LoVo (cell line): ENCODE data around the gene GP9.
"Not testable (repeated sequence)": the region's sequence is repeated elsewhere in the genome, so short reads cannot be mapped to it uniquely, and the experiment has no call there.

Experiments used
- DNase-seq: peaks from one replicate; pipeline ENCODE4 v3.0.0-alpha.2; 2016; ENCODE audit warnings: low spot score

The GP9 gene

DNA sequence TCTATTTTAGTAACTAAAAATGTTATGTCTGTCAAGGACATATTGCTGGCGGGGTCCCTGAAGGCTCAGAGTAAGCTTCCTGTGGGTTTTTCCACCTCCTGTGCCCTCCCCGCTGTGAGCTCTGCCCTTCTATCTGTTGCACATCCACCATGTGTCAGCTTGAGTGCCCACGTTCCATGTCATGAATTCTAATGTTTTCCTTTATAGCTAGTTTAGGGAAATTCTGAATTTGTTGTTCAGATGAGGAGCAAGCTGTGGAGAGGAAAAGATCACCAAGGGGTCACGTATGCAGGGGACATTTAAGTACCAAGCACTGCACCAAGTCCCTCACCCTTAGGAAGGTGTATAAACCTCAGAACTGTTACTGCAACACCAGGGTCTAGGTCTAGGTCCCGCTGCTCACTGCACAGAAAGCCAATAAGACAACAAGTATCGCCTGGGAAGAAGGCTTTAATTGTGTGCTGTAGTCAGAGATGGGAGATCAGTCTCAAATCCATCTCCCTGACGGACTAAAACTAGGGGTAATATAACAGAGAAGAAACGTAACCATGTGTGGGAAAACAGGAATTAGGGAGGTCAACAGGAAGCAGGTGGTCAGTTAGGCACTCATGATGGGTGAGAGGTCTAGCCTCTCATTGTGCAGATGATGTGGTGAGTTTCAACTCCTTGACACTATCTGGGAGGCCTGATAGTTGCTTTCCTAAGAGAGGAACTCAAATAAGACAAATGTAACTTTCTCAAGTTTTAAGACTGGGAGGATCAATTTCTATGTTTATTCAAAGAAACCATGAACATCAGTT, 9.7 kb downstream of the GP9 start:
- DNase-seq, result no peak

DNA sequence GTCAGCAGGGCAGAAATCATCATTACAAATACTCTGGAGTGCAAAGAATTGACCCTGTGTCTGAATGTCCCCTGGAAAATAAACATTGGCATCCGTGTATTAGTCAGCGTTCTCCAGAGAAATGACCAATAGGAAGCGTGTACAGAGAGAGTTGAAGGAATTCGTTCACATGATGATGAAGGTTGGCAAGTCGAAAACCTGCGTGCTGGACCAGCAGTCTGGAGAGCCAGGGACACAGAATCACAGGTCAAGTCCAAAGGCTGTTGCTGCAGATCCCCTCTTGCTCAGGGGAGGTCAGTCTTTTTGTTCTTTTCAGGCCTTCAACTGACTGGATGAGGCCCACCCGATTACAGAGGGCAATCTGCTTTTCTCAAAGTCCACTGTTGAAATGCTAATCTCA, 16.6 kb downstream of the GP9 start:
- no peak for DNase-seq

DNA sequence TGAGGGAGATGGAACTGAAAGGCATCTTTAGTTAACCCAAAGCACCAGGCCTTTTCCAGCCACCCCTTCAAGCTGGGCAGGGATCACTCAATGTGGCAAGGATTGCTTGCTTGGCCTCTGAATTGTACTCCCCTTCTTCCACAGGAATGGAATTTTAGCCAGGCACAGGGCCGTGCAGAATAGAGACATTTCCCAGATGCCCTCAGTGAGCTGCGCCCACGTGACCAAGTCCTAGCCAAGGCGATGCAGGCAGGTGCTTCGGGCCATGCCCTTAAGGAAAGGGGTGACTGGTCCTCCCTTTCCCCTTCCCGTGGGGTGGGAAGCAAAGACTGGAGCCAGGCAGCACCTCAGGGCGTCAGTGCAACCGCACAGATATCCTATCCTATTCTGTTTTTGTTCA, 17.9 kb downstream of the GP9 start:
- no peak for DNase-seq

DNA sequence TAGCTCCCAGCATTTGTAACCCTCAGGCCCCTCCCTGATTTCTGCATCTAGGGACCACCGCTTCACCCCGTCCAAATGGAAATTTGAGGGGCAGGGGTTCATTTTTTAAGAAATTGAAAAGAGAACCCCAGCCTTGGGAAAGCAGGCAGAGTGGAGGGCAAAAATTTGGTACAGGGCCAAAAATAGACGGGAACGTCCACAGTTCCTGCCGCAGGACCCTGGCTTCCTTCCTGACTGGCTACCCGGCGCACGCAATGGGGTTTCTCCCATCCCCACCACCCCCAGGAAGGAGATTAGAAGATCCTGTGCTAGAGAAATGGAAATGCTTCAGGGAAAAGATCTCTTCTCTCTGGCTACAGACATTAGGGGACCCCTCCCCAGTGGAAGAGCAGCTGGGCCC, 20.9 kb downstream of the GP9 start:
- no peak for DNase-seq

DNA sequence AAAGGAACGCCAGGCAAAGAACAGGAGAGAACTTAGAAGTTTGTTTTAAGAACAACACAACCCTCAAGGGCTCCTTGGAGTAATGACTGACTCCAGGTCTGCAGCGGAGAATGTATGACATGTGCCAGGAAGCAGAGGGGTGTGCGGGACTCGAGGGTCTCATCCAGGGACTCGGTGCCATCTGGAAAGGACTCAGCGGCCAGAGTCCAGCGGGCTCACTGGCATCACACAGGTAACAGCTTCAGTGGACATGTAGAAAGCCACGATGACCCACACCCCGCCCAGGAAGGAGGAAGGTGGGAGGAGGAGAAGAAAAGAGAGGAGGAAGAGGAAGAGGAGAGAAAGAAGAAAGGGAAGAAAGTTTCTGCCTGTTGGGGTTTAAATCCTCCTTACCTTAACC, 21.4 kb downstream of the GP9 start:
- DNase-seq, result no peak

DNA sequence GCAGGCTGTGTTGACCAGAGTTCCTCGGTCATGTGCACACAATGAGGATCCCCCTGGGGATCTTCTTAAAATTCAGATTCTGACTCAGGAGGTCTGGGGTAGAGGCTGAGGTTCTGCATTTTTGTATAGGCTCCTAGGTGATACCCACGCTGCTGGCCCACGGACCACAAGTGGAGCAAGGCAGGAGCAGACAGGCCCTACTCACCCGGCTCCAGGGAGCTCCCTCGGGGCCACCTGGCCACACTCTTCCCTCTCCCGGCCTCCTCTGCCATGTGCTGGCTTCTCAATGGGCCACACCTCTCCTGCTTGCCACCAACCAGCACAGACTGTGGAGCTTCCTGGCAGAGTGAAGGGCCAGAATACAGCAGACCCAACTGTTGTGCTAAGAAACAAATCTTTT, 23.9 kb downstream of the GP9 start:
- no peak for DNase-seq

DNA sequence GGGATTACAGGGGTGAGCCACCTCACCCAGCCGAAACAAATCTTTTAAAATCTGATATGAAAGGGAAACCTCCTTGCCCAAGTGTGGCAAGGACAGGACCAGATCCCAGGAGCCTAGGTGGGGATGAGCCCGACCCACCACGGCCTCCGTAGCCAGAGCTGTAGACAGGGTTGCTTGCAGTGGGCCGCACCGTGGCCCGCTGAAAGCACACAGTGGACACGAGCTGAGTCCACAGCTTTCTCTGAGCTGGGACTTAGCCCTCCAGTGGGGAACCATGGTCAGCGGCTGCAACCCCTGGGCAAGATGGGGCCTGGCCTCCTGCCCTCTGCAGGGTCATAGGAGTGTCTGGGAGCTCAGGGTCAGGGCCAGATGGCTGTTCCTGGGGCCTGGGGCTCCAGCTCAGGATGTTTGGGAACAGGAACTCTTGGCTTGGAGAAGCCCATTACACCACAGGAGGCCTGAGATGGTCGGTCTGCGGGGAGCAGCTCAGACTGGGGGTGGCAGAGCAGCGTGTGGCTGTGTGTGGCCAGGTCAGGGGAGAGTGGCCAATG, 24.7 kb downstream of the GP9 start:
- no peak for DNase-seq

DNA sequence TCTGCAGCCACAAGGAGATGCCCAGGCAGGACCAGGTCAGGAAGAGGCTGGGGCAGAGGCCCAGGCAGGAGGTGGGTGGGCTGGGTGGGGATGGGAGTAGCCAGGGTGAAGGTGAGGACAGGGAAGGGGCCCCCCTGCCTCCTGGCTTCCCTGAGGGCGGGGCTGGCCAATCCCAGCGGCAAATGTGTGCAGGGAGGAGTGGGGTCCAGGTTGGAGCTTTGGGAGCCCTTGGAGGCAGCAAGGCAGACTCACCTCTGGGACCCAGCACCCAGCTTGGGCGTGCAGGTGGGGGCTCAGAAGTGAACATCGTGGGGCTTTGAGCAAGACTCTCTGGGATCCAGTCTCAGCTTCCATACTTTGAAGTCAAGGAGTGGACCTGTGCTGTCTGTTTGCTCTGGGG, 25.2 kb downstream of the GP9 start:
- no peak for DNase-seq

DNA sequence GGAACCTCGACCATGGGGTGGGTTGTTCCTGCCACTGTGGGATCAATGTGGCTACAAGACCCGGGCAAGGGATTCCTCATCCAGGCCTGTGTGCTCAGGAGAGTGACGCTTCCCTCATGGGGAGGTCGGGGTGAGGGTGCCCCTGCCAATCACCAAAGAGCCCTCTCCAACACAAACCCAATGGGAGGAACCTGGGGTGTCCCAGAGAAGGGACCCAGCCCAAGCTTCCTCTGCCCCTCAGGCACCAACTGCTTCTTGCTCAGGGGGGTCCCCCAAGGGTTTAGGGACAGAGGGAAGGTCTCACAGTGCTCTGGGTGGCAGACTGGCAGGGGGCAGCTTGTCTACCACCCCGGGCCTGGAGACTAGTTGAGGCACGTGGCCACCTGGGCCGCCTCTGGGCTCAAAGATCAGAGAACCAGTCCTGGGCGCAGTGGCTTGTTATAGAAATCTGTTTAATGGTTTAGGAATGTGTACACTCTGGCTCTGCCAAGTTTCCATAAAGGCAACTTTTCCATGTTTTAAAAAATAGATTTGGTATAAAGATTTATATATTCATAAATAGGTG, 26.6 kb downstream of the GP9 start:
- DNase-seq, result no peak

DNA sequence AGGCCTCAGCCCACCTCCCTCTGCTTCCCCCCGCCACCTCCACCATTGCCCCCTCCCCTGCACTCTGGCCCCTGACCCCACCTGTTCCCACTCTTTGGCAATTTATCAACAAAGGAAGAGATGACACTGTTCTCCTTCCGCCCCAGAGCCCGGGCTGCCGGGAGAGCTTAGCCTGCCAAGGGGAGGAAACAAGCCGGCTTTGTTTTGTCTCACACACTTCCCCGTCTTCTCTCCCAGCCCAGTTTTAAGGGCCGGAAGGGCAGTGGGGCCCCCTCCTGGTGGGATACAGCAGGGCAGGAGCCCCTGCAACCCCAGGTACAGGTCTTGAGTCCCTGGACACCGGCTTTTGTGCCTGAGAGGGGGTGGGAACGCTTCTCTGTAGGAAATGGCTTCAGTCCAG, 27.3 kb downstream of the GP9 start:
- not testable (repeated sequence) for DNase-seq

DNA sequence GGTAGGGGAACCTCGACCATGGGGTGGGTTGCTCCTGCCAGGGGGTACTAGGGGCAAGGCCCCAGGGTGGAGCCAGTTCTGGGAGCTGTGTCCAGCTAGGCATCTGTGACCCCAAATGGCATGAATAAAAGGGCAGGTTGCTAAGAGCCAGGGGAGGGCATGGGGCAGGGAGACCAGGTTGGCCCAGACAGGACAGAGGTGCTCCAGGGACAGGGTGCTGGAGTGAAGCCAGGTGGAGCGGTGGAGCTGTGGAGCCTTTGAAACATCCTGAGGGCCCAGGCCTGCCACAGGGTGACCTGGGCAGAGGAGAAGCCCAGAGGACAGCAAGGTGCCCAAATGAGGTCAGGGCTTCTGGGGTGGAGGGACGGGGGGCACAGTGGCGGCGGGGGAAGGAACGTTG, 27.7 kb downstream of the GP9 start:
- DNase-seq, result not testable (repeated sequence)

DNA sequence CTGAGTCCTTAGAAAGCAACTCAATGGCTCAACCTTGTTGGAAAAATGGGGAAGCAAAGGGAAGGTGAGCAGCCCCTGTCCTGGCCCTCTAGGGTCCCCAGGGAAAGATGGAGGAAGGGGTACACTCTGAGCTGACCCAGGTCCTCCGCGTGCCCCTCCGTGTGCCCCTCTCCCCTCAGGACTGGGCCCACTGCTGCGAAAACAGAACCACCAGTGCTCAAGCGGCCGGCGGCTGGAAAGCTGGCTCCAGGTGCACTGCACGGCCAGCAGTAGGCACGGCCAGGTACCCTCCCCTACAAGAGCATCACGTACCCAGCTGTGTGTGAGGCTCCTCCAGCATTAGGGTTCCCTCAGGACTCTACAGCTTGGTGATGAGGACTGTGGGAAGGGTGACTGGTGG, 34.7 kb downstream of the GP9 start:
- DNase-seq, result no peak

DNA sequence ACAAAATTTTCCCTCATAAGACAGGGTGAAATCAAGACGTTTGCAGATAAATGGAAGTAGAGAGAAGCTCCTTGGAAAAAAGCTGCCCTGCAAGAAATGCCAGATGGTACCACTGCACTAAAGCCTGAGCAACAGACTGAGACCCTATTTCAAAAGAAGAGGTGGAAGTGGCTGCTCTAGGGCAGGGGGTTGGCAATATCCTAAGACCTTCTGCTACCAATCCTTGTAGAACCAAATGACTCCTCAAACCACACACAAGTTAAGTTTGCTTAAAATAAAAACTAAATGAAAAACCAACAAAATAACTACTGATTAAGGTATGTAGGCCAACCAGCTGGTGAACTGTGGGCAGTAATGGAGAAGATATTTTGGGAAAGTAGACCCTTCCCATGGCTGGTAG, 39.7 kb downstream of the GP9 start:
- no peak for DNase-seq

DNA sequence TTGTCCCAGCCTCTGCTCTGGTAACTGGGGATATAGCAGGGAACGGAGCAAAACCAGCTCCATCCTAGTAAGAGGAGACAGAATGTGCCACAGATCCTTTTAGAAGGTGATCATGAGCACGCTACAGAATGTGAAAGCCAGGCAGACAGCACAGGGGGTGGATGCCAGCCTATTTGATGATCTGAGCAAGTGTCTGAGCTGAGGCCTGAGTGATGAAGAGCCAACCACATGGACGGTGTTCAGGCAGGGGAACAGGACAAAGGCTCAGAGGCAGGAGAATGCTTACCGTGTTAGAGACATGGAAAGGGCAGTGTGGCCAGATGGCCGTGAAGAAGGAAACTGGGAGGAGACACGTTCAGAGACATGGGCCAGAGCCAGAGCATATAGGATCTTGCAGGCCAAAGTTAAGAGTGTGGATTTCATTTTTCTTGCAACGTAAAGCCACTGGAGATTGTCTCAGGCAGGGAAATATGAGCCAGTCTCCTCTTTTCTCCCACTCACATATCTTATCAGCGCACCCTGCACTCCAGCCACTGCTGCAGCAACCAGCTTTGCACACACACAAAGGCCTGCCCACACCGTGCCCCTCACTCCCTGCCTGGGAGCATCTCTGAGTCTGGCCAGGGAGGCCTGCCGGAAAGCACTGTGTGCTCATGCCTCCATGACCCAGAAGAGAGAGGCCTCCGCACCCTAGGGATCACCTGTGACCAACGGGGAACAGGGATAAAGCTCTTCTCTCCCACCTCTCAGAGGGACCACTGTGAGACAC, 41.0 kb downstream of the GP9 start:
- DNase-seq, result no peak

DNA sequence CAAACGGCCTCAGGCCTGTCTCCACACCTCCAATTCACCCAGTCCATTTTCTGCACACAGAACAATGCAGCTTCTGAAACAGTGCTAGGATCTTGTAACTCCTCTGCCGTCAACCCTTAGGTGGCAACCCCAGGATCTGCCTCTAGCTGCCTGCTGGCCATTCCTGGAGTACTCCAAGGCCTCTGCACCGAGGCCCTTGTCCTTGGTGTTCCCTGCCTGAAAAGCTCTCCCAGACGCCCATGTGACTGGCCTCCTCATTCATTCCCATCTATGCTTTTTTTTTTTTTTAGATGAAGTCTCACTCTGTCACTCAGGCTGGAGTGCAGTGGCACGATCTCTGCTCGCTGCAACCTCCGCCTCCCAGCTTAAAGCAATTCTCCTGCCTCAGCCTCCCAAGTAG, 42.7 kb downstream of the GP9 start:
- DNase-seq, result no peak

DNA sequence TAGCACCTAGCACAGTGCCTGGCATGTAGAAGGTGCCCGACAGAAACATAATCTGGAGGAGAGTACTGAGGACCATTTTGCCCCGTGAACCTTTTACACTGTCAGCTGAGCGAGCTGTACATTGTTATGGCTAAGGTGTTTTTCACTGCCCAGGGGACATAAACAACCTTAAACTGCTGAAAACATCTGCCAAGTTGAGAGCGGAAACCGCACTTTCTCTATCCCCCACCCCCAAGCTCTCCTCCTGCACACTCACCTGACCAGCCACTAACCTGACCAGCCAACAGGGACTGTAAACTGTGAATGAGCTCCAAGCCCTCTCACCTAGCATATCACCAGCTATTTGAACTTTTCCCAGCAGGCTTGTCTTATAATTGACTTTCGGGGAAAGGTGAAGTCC, 43.5 kb downstream of the GP9 start:
- no peak for DNase-seq

DNA sequence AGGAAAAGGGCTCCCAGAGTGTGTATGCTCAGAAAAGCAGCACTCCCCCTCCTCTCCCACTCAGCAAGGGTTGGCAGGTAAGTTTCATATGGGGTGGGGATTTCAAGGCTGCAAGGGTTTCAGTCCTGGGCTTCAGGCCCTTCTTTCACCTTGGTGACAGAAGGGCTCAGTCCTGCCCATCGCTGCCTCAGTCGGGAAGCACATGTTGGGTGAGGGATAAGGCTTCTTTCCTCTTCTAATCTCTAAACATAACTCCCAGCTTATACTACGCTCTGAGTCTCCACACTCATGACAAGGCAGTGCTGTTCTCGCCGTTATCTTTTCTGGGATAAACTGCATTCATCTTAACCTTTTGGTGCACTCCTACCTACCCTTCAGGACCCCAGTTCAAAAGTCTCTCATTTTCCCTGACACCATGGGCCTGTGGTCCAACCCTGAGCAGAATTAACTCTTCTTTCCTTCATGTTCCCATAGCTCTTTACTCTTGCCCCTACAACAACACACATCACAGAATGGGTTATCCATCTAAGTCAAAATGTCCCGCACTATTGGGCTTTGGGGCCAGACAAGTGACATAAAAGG, 44.0 kb downstream of the GP9 start:
- DNase-seq, result no peak

DNA sequence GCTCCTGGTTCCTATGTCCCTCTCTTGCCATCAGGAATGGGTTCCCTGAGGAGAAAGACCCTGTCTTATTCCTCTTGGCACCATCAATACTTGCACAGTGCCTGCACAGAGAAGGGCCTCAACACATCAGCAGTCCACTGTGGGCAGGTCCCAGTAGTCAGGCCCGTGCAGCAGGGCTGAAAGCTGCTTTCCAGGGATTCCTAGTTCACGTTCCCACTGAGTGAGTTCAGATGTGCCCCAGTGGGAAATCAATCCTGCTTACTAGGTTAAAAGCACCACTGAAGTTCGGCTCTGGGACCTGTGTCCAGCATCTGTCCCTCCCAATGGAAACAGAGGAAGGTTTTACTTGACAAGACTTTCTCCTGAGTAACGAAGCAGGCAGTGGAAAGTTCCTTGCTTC, 45.3 kb downstream of the GP9 start:
- DNase-seq, result no peak

DNA sequence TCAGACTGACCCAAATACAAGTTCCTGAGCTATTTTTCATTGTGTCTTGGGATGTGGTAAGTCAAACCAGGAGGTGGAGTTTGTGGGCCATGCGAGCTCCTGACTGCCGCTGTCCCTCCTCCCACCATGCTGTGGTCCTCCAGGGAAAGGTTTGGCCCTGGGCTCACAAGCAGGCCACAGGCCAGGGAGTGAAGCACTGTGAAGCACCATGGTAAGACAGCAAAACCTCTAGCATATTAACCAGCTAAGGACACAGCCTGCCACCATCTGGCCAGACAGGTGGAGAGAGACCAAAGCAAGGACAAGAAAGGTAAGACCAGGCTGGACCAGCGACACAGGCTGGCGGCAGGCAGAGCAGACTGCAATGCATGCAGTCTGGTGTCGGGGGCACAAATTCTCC, 45.7 kb downstream of the GP9 start:
- DNase-seq, result no peak

DNA sequence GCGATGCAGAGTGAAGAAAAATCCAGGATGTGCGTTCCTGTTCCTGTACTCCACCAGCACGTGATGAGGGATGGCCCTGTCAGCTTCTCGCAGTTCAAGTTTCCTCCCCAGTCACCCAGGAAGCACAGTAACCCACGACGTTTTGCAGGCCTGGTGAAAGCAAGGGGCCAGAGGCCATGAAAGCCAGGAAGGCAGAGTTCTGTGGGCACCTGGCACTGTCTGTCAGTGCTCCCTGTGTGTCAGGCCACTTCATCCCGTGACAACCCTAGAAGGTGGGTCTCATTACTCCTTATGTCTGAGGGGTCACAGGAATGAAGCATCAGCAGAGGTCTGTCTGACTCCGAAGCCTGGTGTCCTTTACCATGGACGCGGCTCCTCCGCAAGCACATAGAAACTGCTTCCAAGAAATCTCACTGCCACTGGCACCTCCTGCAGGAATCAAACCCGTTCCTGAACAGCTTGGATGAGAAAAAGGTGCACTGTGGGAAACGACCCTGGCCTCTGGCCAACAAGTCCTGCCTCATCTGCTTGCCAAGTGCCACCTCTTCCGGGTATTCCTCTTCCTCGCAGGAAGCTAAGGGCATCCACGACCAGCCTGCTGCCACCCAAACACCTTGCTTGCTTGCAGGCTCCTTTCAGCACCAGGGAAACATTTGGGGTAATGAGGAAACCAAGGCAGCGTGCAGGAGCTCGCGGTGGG, 46.4 kb downstream of the GP9 start:
- no peak for DNase-seq

DNA sequence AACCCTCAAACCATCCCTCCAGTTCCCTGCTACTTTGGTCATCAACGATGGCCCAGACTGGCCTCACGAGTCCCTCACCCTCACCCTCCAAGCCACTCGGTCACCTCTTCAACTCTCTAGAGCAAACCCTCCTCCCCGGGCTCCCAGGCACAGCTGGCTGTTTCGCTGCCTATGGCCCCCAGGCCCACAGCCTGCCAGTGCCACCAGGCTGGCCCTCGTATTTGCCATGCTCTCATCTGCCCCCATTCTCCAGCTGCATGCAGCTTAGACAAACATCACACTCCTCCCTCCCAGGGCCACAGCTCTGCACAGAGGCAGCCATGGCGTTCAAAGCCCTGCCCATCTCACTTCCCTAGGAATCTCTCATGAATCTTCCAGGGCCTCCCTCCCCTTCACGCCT, 47.2 kb downstream of the GP9 start:
- no peak for DNase-seq
